HepG2 (cell line): ENCODE data around the gene BTAF1. TPM values are rescaled to one million over a fixed set of nuclear protein-coding genes. Genes with fewer than 3 reads are reported as not detected.
A peak's percentile ranks its signal among the peaks of the same experiment; 100 is the strongest.

Experiments
- EP300 ChIP-seq, 3 experiments: sonication (generic) in 1 of 3; formaldehyde crosslinking in 1 of 3; IDR thresholded peaks; 2 replicates each; pipeline versions ENCODE4 v1.5.1 to v1.6.1; 2011 to 2020; ENCODE audit warnings: low read depth in 2 of 3, low read length in 2 of 3, borderline replicate concordance in 1 of 3, improper control_type of control experiment in 1 of 3, mild to moderate bottlenecking in 1 of 3, missing genetic modification reagents in 1 of 3, moderate library complexity in 1 of 3
- FOXK1 ChIP-seq: sonication (generic); formaldehyde crosslinking; IDR thresholded peaks from 2 replicates; pipeline ENCODE4 v1.4.0; 2020; ENCODE audit warnings: low read depth, missing genetic modification reagents, borderline replicate concordance
- FOXP1 ChIP-seq, 2 experiments: fragments of 450-650 bp in 1 of 2; IDR thresholded peaks; 2 replicates each; pipeline ENCODE4 v1.6.1; 2017 to 2018; ENCODE audit warnings: antibody characterized with exemption in 1 of 2
- GATAD1 ChIP-seq: IDR thresholded peaks from 2 replicates; pipeline ENCODE4 v1.6.1; 2016; ENCODE audit warnings: missing genetic modification reagents, missing compliant biosample characterization
- HNRNPH1 ChIP-seq: fragments of 200-400 bp; formaldehyde crosslinking; optimal IDR thresholded peaks from 2 replicates; pipeline ENCODE3; 2017; ENCODE audit warnings: mild to moderate bottlenecking, low read depth, low read length
- HOXA5 ChIP-seq: sonication (generic); formaldehyde crosslinking; IDR thresholded peaks from 2 replicates; pipeline ENCODE4 v1.4.0; 2020; ENCODE audit warnings: missing genetic modification reagents
- MED13 ChIP-seq: sonication (generic); formaldehyde crosslinking; IDR thresholded peaks from 2 replicates; pipeline ENCODE4 v1.5.0; 2020; ENCODE audit warnings: missing genetic modification reagents
- RARA ChIP-seq: IDR thresholded peaks from 2 replicates; pipeline ENCODE4 v1.6.1; 2016; ENCODE audit warnings: missing genetic modification reagents, missing compliant biosample characterization
- REL ChIP-seq: sonication (generic); formaldehyde crosslinking; conservative IDR thresholded peaks from 2 replicates; pipeline ENCODE4 v1.8.0; 2022; ENCODE audit warnings: mild to moderate bottlenecking, missing genetic modification reagents, moderate library complexity
- SOX6 ChIP-seq, 2 experiments: fragments of 450-650 bp in 1 of 2; sonication (generic) in 1 of 2; formaldehyde crosslinking in 1 of 2; IDR thresholded peaks; 2 replicates each; pipeline versions ENCODE4 v1.4.0 to v1.6.1; 2017 to 2020; ENCODE audit warnings: antibody characterized with exemption in 1 of 2, mild to moderate bottlenecking in 1 of 2, missing genetic modification reagents in 1 of 2
- SRY ChIP-seq: sonication (generic); formaldehyde crosslinking; IDR thresholded peaks from 2 replicates; pipeline ENCODE4 v1.8.0; 2022; ENCODE audit warnings: mild to moderate bottlenecking, missing genetic modification reagents
- ZFP82 ChIP-seq: sonication (generic); formaldehyde crosslinking; IDR thresholded peaks from 2 replicates; pipeline ENCODE4 v1.5.1; 2020; ENCODE audit warnings: mild to moderate bottlenecking, missing genetic modification reagents, borderline replicate concordance
- ZFP90 ChIP-seq: sonication (generic); formaldehyde crosslinking; IDR thresholded peaks from 2 replicates; pipeline ENCODE4 v1.8.0; 2022; ENCODE audit warnings: missing genetic modification reagents, mild to moderate bottlenecking, inconsistent platforms, borderline replicate concordance
- ZNF20 ChIP-seq: sonication (generic); formaldehyde crosslinking; IDR thresholded peaks from 2 replicates; pipeline ENCODE4 v1.4.0; 2020; ENCODE audit warnings: mild to moderate bottlenecking, moderate library complexity, missing genetic modification reagents
- ZNF225 ChIP-seq: sonication (generic); formaldehyde crosslinking; IDR thresholded peaks from 2 replicates; pipeline ENCODE4 v1.4.0; 2020; ENCODE audit warnings: mild to moderate bottlenecking, missing genetic modification reagents
- ZNF292 ChIP-seq: sonication (generic); formaldehyde crosslinking; IDR thresholded peaks from 2 replicates; pipeline ENCODE4 v1.8.1; 2022; ENCODE audit warnings: mild to moderate bottlenecking, low read depth, missing genetic modification reagents, borderline replicate concordance
- ZNF430 ChIP-seq: sonication (generic); formaldehyde crosslinking; IDR thresholded peaks from 2 replicates; pipeline ENCODE4 v1.9.0; 2021; ENCODE audit warnings: mild to moderate bottlenecking, missing genetic modification reagents
- ZNF451 ChIP-seq: sonication (generic); formaldehyde crosslinking; IDR thresholded peaks from 2 replicates; pipeline ENCODE4 v1.5.0; 2020; ENCODE audit warnings: mild to moderate bottlenecking, missing genetic modification reagents
- ZNF558 ChIP-seq: sonication (generic); formaldehyde crosslinking; IDR thresholded peaks from 2 replicates; pipeline ENCODE4 v1.9.0; 2022; ENCODE audit warnings: mild to moderate bottlenecking, missing genetic modification reagents, borderline replicate concordance
- polyA plus RNA-seq, 8 experiments: library from polyadenylated mRNA; depleted of rRNA in 3 of 8; stranded (reverse) in 7 of 8; unstranded in 1 of 8; fragments of >200 nt; fragmentation: Illumina TruSeq in 4 of 8; extraction: Trizol in 4 of 8; gene quantifications; 2 replicates each; pipeline versions ENCODE4 v1.2.1 to v1.2.3, GENCODE V29; 2011 to 2016; ENCODE audit warnings: low read depth in 4 of 8, missing spikeins in 1 of 8, mixed read lengths in 1 of 8; ENCODE audit not compliant: insufficient read depth in 1 of 8
- total RNA-seq, 5 experiments: library from RNA; depleted of rRNA; stranded (reverse); fragments of >200 nt; fragmentation: Illumina TruSeq; extraction: Trizol; gene quantifications; 2 replicates each; pipeline ENCODE4 v1.2.3, GENCODE V29; 2016; ENCODE audit warnings: low read depth in 1 of 5
- TF ChIP-seq, protein P1 (sequence below): sonication (generic); formaldehyde crosslinking; IDR thresholded peaks from 2 replicates; pipeline ENCODE4 v1.4.0; 2020; ENCODE audit warnings: mild to moderate bottlenecking, missing genetic modification reagents
- TF ChIP-seq, protein P2 (sequence below): sonication (generic); formaldehyde crosslinking; IDR thresholded peaks from 2 replicates; pipeline ENCODE4 v1.4.0; 2020; ENCODE audit warnings: missing genetic modification reagents
- TF ChIP-seq, protein P3 (sequence below): sonication (generic); formaldehyde crosslinking; IDR thresholded peaks from 2 replicates; pipeline ENCODE4 v1.9.0; 2021; ENCODE audit warnings: missing genetic modification reagents, borderline replicate concordance

The BTAF1 gene
- total and polyA plus RNA-seq, 2 of the 13 experiments (the other 11 are each of a cell fraction or from before 2014, with no cell fraction given): 38.6 to 54.1 TPM

DNA sequence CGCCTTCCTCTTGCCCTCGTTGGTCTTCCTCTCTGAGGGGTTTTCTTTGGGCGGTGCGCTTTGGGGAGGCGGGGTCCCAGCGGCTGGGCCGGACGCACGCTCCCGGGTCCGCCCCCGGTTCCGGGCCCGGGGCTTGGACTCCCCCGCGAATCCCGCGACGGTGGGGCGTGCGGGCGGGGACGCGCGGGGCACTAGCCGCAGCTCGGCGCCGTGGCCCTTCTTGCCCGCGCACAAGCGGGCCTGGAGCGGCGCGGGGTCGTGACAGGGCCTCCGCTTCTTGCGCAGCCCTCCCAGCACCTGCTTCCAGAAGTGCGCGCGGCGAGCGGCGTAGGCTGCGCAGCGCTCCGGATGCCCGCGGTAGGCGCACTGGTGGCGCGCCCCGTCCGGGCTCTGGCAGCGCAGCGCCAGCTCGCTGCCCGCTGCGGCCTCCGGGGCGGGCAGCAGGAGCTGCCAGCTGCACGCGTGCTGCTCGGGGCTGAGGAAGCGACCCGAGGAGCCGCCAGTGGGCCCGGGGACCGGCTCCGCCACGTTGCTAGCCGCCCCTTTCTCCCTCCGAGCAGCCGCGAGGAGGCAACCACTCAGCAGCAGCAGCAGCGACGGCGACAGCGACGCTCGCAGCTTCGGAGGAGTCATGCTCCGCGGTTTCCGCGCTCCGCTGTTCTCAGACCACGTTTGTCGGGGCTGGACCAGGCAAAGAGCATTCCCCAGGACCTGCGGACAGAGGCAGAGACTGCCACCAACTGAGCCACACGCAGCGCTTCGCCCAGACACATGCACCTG is 15.0 kb upstream of the BTAF1 start (continued):
- TF ChIP-seq ZNF558 (CRISPR knock-in tag): peak; percentile 40; the same call in 1 of the 2 replicates
- peak; percentile 63 for TF ChIP-seq HOXA5 (CRISPR knock-in tag)
- TF ChIP-seq REL: peak; percentile 89; the same call in 1 of the 2 replicates
- TF ChIP-seq, protein P1, sequence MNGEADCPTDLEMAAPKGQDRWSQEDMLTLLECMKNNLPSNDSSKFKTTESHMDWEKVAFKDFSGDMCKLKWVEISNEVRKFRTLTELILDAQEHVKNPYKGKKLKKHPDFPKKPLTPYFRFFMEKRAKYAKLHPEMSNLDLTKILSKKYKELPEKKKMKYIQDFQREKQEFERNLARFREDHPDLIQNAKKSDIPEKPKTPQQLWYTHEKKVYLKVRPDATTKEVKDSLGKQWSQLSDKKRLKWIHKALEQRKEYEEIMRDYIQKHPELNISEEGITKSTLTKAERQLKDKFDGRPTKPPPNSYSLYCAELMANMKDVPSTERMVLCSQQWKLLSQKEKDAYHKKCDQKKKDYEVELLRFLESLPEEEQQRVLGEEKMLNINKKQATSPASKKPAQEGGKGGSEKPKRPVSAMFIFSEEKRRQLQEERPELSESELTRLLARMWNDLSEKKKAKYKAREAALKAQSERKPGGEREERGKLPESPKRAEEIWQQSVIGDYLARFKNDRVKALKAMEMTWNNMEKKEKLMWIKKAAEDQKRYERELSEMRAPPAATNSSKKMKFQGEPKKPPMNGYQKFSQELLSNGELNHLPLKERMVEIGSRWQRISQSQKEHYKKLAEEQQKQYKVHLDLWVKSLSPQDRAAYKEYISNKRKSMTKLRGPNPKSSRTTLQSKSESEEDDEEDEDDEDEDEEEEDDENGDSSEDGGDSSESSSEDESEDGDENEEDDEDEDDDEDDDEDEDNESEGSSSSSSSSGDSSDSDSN: peak; percentile 100
- TF ChIP-seq MED13 (CRISPR knock-in tag): peak; percentile 48; the same call in 1 of the 2 replicates
- peak; percentile 76; the same call in 1 of the 2 replicates for TF ChIP-seq ZNF430 (CRISPR knock-in tag)
- TF ChIP-seq GATAD1 (CRISPR knock-in tag): peak; percentile 88
- no peak for TF ChIP-seq ZNF20 (CRISPR knock-in tag)
- peak; percentile 64; the same call in 1 of the 2 replicates for TF ChIP-seq ZNF225 (CRISPR knock-in tag)
- TF ChIP-seq SRY: peak; percentile 78; the same call in 1 of the 2 replicates
- TF ChIP-seq SOX6 (IDR thresholded peaks at IDR 0.05): no peak
- peak; percentile 76 for TF ChIP-seq SOX6 (CRISPR knock-in tag; IDR thresholded peaks at IDR 0.05)
- no peak; the same call in 1 of the 2 replicates for TF ChIP-seq ZFP90 (CRISPR knock-in tag)
- TF ChIP-seq EP300 (IDR thresholded peaks at IDR 0.05; ENCODE audit: low read depth in 2 of 2, low read length in 2 of 2): no peak
- TF ChIP-seq EP300 (CRISPR knock-in tag; IDR thresholded peaks at IDR 0.05; ENCODE audit: borderline replicate concordance): 0 out of 2 replicates have a peak, but pooled peaks have one; percentile 37
- no peak for TF ChIP-seq FOXP1 (IDR thresholded peaks at IDR 0.05)
- no peak for TF ChIP-seq FOXP1 (CRISPR knock-in tag; IDR thresholded peaks at IDR 0.05)
- TF ChIP-seq RARA: peak; percentile 37; the same call in 1 of the 2 replicates
- TF ChIP-seq ZNF292 (CRISPR knock-in tag): peak; percentile 88
- 0 out of 2 replicates have a peak, but pooled peaks have one; percentile 52 for TF ChIP-seq ZFP82 (CRISPR knock-in tag)
- TF ChIP-seq ZNF451 (CRISPR knock-in tag): peak; percentile 80
- TF ChIP-seq, protein P2, sequence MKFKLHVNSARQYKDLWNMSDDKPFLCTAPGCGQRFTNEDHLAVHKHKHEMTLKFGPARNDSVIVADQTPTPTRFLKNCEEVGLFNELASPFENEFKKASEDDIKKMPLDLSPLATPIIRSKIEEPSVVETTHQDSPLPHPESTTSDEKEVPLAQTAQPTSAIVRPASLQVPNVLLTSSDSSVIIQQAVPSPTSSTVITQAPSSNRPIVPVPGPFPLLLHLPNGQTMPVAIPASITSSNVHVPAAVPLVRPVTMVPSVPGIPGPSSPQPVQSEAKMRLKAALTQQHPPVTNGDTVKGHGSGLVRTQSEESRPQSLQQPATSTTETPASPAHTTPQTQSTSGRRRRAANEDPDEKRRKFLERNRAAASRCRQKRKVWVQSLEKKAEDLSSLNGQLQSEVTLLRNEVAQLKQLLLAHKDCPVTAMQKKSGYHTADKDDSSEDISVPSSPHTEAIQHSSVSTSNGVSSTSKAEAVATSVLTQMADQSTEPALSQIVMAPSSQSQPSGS (CRISPR knock-in tag): peak; percentile 64
- TF ChIP-seq FOXK1 (CRISPR knock-in tag): peak; percentile 57; the same call in 1 of the 2 replicates
- TF ChIP-seq, protein P3, sequence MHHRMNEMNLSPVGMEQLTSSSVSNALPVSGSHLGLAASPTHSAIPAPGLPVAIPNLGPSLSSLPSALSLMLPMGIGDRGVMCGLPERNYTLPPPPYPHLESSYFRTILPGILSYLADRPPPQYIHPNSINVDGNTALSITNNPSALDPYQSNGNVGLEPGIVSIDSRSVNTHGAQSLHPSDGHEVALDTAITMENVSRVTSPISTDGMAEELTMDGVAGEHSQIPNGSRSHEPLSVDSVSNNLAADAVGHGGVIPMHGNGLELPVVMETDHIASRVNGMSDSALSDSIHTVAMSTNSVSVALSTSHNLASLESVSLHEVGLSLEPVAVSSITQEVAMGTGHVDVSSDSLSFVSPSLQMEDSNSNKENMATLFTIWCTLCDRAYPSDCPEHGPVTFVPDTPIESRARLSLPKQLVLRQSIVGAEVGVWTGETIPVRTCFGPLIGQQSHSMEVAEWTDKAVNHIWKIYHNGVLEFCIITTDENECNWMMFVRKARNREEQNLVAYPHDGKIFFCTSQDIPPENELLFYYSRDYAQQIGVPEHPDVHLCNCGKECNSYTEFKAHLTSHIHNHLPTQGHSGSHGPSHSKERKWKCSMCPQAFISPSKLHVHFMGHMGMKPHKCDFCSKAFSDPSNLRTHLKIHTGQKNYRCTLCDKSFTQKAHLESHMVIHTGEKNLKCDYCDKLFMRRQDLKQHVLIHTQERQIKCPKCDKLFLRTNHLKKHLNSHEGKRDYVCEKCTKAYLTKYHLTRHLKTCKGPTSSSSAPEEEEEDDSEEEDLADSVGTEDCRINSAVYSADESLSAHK (CRISPR knock-in tag): no peak; the same call in 1 of the 2 replicates
- TF ChIP-seq HNRNPH1: no peak
